GM19193 (cell line): ENCODE data around the gene ADCY4.

Experiments
- POLR2A ChIP-seq: IDR thresholded peaks from 4 replicates; pipeline ENCODE4 v1.6.1; 2011; ENCODE audit not compliant: insufficient read depth, insufficient read length; ENCODE audit errors: extremely low read depth

Gene ADCY4

GRCh38 chr14:24317141-24317928 lies 17.5 kb downstream of the ADCY4 start:
- no peak for TF ChIP-seq POLR2A

- no peak for TF ChIP-seq POLR2A
Observed at GRCh38 chr14:24316597-24316950, 18.3 kb downstream of the ADCY4 start.

GRCh38 chr14:24315807-24316596 lies 18.9 kb downstream of the ADCY4 start:
- TF ChIP-seq POLR2A = no peak

- no peak for TF ChIP-seq POLR2A
Observed at GRCh38 chr14:24315243-24315806, 19.5 kb downstream of the ADCY4 start.

- TF ChIP-seq POLR2A = no peak
Observed at GRCh38 chr14:24314377-24315193, 20.3 kb downstream of the ADCY4 start.

- no peak for TF ChIP-seq POLR2A
Observed at GRCh38 chr14:24313913-24314312, 21.0 kb downstream of the ADCY4 start.

GRCh38 chr14:24312736-24313507 lies 21.9 kb downstream of the ADCY4 start:
- TF ChIP-seq POLR2A = no peak

GRCh38 chr14:24311837-24312615 lies 22.8 kb downstream of the ADCY4 start:
- no peak for TF ChIP-seq POLR2A

GRCh38 chr14:24310646-24311604 lies 23.9 kb downstream of the ADCY4 start, which contains the start of gene LTB4R:
TSS of gene LTB4R (plus strand) at chr14:24311502. CDS start at chr14:24315652, 4,150 bp downstream.
- peak; percentile 29 for TF ChIP-seq POLR2A

GRCh38 chr14:24310265-24310645 lies 24.6 kb downstream of the ADCY4 start:
- TF ChIP-seq POLR2A = no peak

GRCh38 chr14:24309538-24310264 lies 25.2 kb downstream of the ADCY4 start, which contains the start of gene LTB4R2:
TSS of gene LTB4R2 (plus strand) at chr14:24310140. CDS start at chr14:24310665, 525 bp downstream.
- no peak for TF ChIP-seq POLR2A
